ENCODE data around the gene OR51B2. TPM values are rescaled to one million over a fixed set of nuclear protein-coding genes. Genes with fewer than 3 reads are reported as not detected.

The OR51B2 gene
- total RNA-seq, 1 experiment from 2014 or later = not detected

DNA sequence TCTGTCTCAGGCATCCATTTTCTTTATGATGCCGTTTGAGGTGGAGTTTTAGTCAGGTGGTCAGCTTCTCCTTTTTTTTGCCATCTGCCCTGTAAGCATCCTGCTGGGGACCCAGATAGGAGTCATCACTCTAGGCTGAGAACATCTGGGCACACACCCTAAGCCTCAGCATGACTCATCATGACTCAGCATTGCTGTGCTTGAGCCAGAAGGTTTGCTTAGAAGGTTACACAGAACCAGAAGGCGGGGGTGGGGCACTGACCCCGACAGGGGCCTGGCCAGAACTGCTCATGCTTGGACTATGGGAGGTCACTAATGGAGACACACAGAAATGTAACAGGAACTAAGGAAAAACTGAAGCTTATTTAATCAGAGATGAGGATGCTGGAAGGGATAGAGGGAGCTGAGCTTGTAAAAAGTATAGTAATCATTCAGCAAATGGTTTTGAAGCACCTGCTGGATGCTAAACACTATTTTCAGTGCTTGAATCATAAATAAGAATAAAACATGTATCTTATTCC, 43.5 kb downstream of the OR51B2 start:
- no peak overlapping the region for H3K56ac ChIP-seq (ENCODE audit: insufficient read length, low read depth, low read length)
- no peak overlapping the region for H3K4me2 ChIP-seq (ENCODE audit: insufficient read depth, insufficient read length, low read length)
- H3K14ac ChIP-seq (ENCODE audit: insufficient read depth, low read length) = no peak overlapping the region
- H3K79me1 ChIP-seq (ENCODE audit: insufficient read depth, low read depth, low read length, poor library complexity, severe bottlenecking) = no peaks in the 10 kb centered on the region
- H3K9me3 ChIP-seq (ENCODE audit: control insufficient read depth, low read depth, low read length) = no peaks in the 10 kb centered on the region
- WGBS (ENCODE audit: extremely low coverage, insufficient read length, low lambda C conversion rate) = no CpG with 5 or more reads among the region's 3 CpGs
- no peaks in the 10 kb centered on the region for H3K79me2 ChIP-seq (ENCODE audit: insufficient read depth, low read length)
- no peaks in the 10 kb centered on the region for H3K23me2 ChIP-seq (ENCODE audit: insufficient read length, low read depth, low read length, poor library complexity, severe bottlenecking)
- Mint-ChIP-seq H3K27me3 (ENCODE audit: low read depth) (no peaks in the 10 kb centered on the region; the same call in 1 of the 2 replicates), H3K4me1 (peaks cover 4 to 7% of the 10 kb centered on the region in 2 experiments), H3K27ac (peak overlapping the region in 2 of 3 experiments; percentile 26 to 85; a peak in 3 of 7 replicates), H3K36me3 (ENCODE audit: insufficient read depth in 1 of 3, low read depth in 3 of 3) (no peaks in the 10 kb centered on the region; a peak in 1 of 7 replicates), H3K9me3 (no peaks in the 10 kb centered on the region), H3K4me3 (no peak overlapping the region)
- H3K4ac ChIP-seq (ENCODE audit: low read depth, low read length) = no peak overlapping the region
- H4K8ac ChIP-seq (replicated peaks; ENCODE audit: insufficient read length, low read depth, low read length) = no peak overlapping the region
- H2BK15ac ChIP-seq (ENCODE audit: low read depth, low read length) = no peak overlapping the region
- H3K23ac ChIP-seq (ENCODE audit: insufficient read length, low read depth, low read length) = no peak overlapping the region
- H3K27ac ChIP-seq (ENCODE audit: insufficient read length, low read depth, low read length) = no peak overlapping the region
- no peak overlapping the region for H2BK5ac ChIP-seq (ENCODE audit: insufficient read length, low read length)
- H3K27me3 ChIP-seq (ENCODE audit: insufficient read depth, low read length) = no peaks in the 10 kb centered on the region
- H3K9ac ChIP-seq (ENCODE audit: extremely low read depth, insufficient read length, low read length) = no peak overlapping the region
- H2BK12ac ChIP-seq (ENCODE audit: insufficient read length, low read depth, low read length) = no peak overlapping the region
- no peak overlapping the region for H4K5ac ChIP-seq (ENCODE audit: insufficient read length, low read depth, low read length)
- H3K4me1 ChIP-seq (ENCODE audit: insufficient read depth, low read length) = no peaks in the 10 kb centered on the region
- no peak overlapping the region for H3T11ph ChIP-seq (ENCODE audit: low read length)
- H2BK20ac ChIP-seq (ENCODE audit: low read depth, low read length, poor library complexity, severe bottlenecking) = no peak overlapping the region
- H2AFZ ChIP-seq (ENCODE audit: low read length) = no peak overlapping the region
- no peak overlapping the region for H4K91ac ChIP-seq (ENCODE audit: insufficient read length, low read depth, low read length)
- H4K20me1 ChIP-seq (ENCODE audit: control insufficient read depth, insufficient read depth, insufficient read length) = no peaks in the 10 kb centered on the region
- DNase-seq = peak; percentile 69
- no peak overlapping the region for H3K18ac ChIP-seq (ENCODE audit: insufficient read length, low read depth, low read length)
- TF ChIP-seq, protein P1, sequence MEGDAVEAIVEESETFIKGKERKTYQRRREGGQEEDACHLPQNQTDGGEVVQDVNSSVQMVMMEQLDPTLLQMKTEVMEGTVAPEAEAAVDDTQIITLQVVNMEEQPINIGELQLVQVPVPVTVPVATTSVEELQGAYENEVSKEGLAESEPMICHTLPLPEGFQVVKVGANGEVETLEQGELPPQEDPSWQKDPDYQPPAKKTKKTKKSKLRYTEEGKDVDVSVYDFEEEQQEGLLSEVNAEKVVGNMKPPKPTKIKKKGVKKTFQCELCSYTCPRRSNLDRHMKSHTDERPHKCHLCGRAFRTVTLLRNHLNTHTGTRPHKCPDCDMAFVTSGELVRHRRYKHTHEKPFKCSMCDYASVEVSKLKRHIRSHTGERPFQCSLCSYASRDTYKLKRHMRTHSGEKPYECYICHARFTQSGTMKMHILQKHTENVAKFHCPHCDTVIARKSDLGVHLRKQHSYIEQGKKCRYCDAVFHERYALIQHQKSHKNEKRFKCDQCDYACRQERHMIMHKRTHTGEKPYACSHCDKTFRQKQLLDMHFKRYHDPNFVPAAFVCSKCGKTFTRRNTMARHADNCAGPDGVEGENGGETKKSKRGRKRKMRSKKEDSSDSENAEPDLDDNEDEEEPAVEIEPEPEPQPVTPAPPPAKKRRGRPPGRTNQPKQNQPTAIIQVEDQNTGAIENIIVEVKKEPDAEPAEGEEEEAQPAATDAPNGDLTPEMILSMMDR (conservative IDR thresholded peaks at IDR 0.05) = no peak
- no peak overlapping the region for H2BK120ac ChIP-seq (ENCODE audit: low read depth, low read length, poor library complexity, severe bottlenecking)
- H2AK5ac ChIP-seq (ENCODE audit: insufficient read length, low read length) = no peak overlapping the region
